Esophagus squamous epithelium (tissue), 4 donors: Measurements from ENCODE around the gene GABRA4.

Source experiments
- CTCF ChIP-seq, 6 experiments: fragments of 450-650 bp in 4 of 6; fragments of 200-600 bp in 2 of 6; sonication (generic) in 2 of 6; IDR thresholded peaks; one replicate each; pipeline ENCODE4 v1.5.1; 2016 to 2019; ENCODE audit warnings: antibody characterized with exemption in 6 of 6, mild to moderate bottlenecking in 4 of 6, moderate library complexity in 4 of 6
- POLR2A ChIP-seq, 4 donors: fragments of 450-650 bp; IDR thresholded peaks; one replicate each; pipeline ENCODE4 v1.6.1; 2017; ENCODE audit warnings: antibody characterized with exemption in 4 of 4, mild to moderate bottlenecking in 4 of 4, moderate library complexity in 3 of 4

GRCh38 chr4:46870411-46870810, 123.0 kb downstream of the GABRA4 start:
- TF ChIP-seq POLR2A (IDR thresholded peaks at IDR 0.05) (no peak), CTCF (IDR thresholded peaks at IDR 0.05) (no peak)
